H1 (cell line): ENCODE data around the gene OR2V1. TPM values are rescaled to one million over a fixed set of nuclear protein-coding genes. Genes with fewer than 3 reads are reported as not detected.

Experiments
- CTCF ChIA-PET: fragments of 300-600 bp; sonication (Branson Sonifier 250); formaldehyde crosslinking; loops from one replicate; lab custom pipeline; 2021; ENCODE audit not compliant: partially characterized antibody; lab: Charles Lee
- POLR2A ChIA-PET: fragments of 300-600 bp; sonication (Branson Sonifier 250); formaldehyde crosslinking; loops from one replicate; lab custom pipeline; 2021; ENCODE audit warnings: inconsistent platforms; ENCODE audit not compliant: partially characterized antibody; lab: Charles Lee
- DNase-seq, 2 experiments: peaks; one replicate each; pipeline versions ENCODE4 v3.0.0 to v3.0.0-alpha.2; 2010 to 2022; ENCODE audit warnings: low spot score in 2 of 2, low read depth in 1 of 2, mixed read lengths in 1 of 2
- FAIRE-seq: peaks from 2 replicates; lab custom pipeline; 2011; peaks lifted over from hg19 to GRCh38; lab: Jason Lieb, UNC
- H2AFZ ChIP-seq: 2 replicates; pipeline ENCODE4 v1.8.1; 2012; ENCODE audit warnings: low read length, inconsistent platforms
- H2AK5ac ChIP-seq: 2 replicates; pipeline ENCODE4 v1.6.1; 2013; ENCODE audit warnings: low read depth, low read length
- H2BK120ac ChIP-seq: replicated peaks from 2 replicates; pipeline ENCODE3; 2013; ENCODE audit warnings: low read depth, low read length, inconsistent platforms
- H2BK12ac ChIP-seq: 2 replicates; pipeline ENCODE4 v1.6.1; 2013; ENCODE audit warnings: low read depth, low read length
- H2BK15ac ChIP-seq: 2 replicates; pipeline ENCODE4 v1.6.1; 2013; ENCODE audit warnings: low read length
- H2BK20ac ChIP-seq: 2 replicates; pipeline ENCODE4 v1.6.1; 2013; ENCODE audit warnings: low read length
- H2BK5ac ChIP-seq: 2 replicates; pipeline ENCODE4 v1.6.1; 2013; ENCODE audit warnings: low read depth, low read length
- H3K14ac ChIP-seq: 2 replicates; pipeline ENCODE4 v1.6.1; 2013; ENCODE audit warnings: inconsistent platforms; ENCODE audit not compliant: insufficient read length
- H3K18ac ChIP-seq: 2 replicates; pipeline ENCODE4 v1.6.1; 2013; ENCODE audit warnings: low read length; ENCODE audit errors: extremely low read depth
- H3K23ac ChIP-seq: 2 replicates; pipeline ENCODE4 v1.6.1; 2013; ENCODE audit warnings: inconsistent platforms; ENCODE audit not compliant: insufficient read length
- H3K23me2 ChIP-seq: 2 replicates; pipeline ENCODE4 v1.6.1; 2013; ENCODE audit warnings: low read depth, low read length
- H3K27ac ChIP-seq: 2 replicates; pipeline ENCODE4 v1.6.1; 2011; ENCODE audit warnings: low read depth, low read length, inconsistent platforms
- H3K27me3 ChIP-seq, 4 experiments: replicated peaks in 1 of 4; 1 replicate in 1 of 4; 2 replicates in 3 of 4; pipeline versions ENCODE4 v1.6.1 to v1.8.1; 2011 to 2013; ENCODE audit warnings: low read length in 3 of 4, mild to moderate bottlenecking in 3 of 4, inconsistent platforms in 2 of 4, mixed read lengths in 2 of 4, moderate library complexity in 1 of 4; ENCODE audit not compliant: control insufficient read depth in 3 of 4, insufficient read depth in 3 of 4; ENCODE audit errors: extremely low read depth in 1 of 4
- H3K36me3 ChIP-seq, 4 experiments: 2 replicates each; pipeline versions ENCODE4 v1.6.1 to v1.8.1; 2011 to 2013; ENCODE audit warnings: mild to moderate bottlenecking in 4 of 4, low read length in 3 of 4, moderate library complexity in 2 of 4, control low read depth in 1 of 4, inconsistent platforms in 1 of 4; ENCODE audit not compliant: insufficient read depth in 4 of 4, control insufficient read depth in 2 of 4
- H3K4ac ChIP-seq: replicated peaks from 2 replicates; pipeline ENCODE3; 2013; ENCODE audit warnings: low read length, low read depth, mixed read lengths, inconsistent platforms; ENCODE audit not compliant: insufficient read length
- H3K4me1 ChIP-seq, 4 experiments: replicated peaks in 1 of 4; 1 replicate in 1 of 4; 2 replicates in 3 of 4; pipeline versions ENCODE4 v1.6.1 to v1.8.1; 2011 to 2013; ENCODE audit warnings: low read length in 3 of 4, inconsistent platforms in 2 of 4, mixed read lengths in 1 of 4; ENCODE audit not compliant: insufficient read depth in 4 of 4, control insufficient read depth in 3 of 4
- H3K4me2 ChIP-seq, 2 experiments: 2 replicates each; pipeline versions ENCODE4 v1.6.1 to v1.8.1; 2011 to 2013; ENCODE audit warnings: low read depth in 2 of 2, low read length in 2 of 2, control low read depth in 1 of 2, inconsistent platforms in 1 of 2, mild to moderate bottlenecking in 1 of 2; ENCODE audit not compliant: insufficient read depth in 1 of 2
- H3K4me3 ChIP-seq, 4 experiments: fragments of 200-600, 300-600 bp in 1 of 4; sonication (generic), shearing (Covaris generic), sonication (Bioruptor Twin) in 1 of 4; 2 replicates each; pipeline versions ENCODE4 v1.5.1 to v1.8.1; 2011 to 2016; ENCODE audit warnings: low read length in 4 of 4, low read depth in 3 of 4, control low read depth in 2 of 4, inconsistent platforms in 2 of 4, mild to moderate bottlenecking in 2 of 4, mixed read lengths in 1 of 4, moderate library complexity in 1 of 4; ENCODE audit not compliant: insufficient read depth in 2 of 4; ENCODE audit errors: extremely low read depth in 1 of 4
- H3K56ac ChIP-seq: replicated peaks from 2 replicates; pipeline ENCODE3; 2013; ENCODE audit warnings: low read depth, mild to moderate bottlenecking, mixed read lengths, low read length, inconsistent platforms; ENCODE audit not compliant: insufficient read length
- H3K79me1 ChIP-seq: 2 replicates; pipeline ENCODE4 v1.6.1; 2013; ENCODE audit warnings: low read depth, low read length, control low read depth
- H3K79me2 ChIP-seq, 2 experiments: 2 replicates each; pipeline versions ENCODE4 v1.6.1 to v1.8.1; 2012 to 2013; ENCODE audit warnings: low read length in 2 of 2, mild to moderate bottlenecking in 2 of 2, inconsistent platforms in 1 of 2; ENCODE audit not compliant: insufficient read depth in 2 of 2, control insufficient read depth in 1 of 2
- H3K9ac ChIP-seq, 4 experiments: replicated peaks in 1 of 4; 1 replicate in 1 of 4; 2 replicates in 3 of 4; pipeline versions ENCODE4 v1.6.1 to v1.8.1; 2011 to 2013; ENCODE audit warnings: low read depth in 3 of 4, low read length in 3 of 4, control low read depth in 2 of 4, mild to moderate bottlenecking in 2 of 4, moderate library complexity in 2 of 4, inconsistent platforms in 1 of 4; ENCODE audit errors: extremely low read depth in 1 of 4
- H3K9me3 ChIP-seq, 2 experiments: 2 replicates each; pipeline versions ENCODE4 v1.6.1 to v1.8.1; 2012 to 2013; ENCODE audit warnings: mild to moderate bottlenecking in 2 of 2, moderate library complexity in 2 of 2, control low read depth in 1 of 2, inconsistent platforms in 1 of 2, low read depth in 1 of 2, low read length in 1 of 2, mixed read lengths in 1 of 2; ENCODE audit not compliant: insufficient read depth in 2 of 2
- H4K20me1 ChIP-seq, 2 experiments: replicated peaks in 1 of 2; 2 replicates each; pipeline versions ENCODE3 to v1.8.1; 2011 to 2013; ENCODE audit warnings: inconsistent platforms in 2 of 2, low read length in 2 of 2, mild to moderate bottlenecking in 1 of 2; ENCODE audit not compliant: insufficient read depth in 2 of 2, control insufficient read depth in 1 of 2
- H4K5ac ChIP-seq: 2 replicates; pipeline ENCODE4 v1.6.1; 2013; ENCODE audit warnings: low read length, low read depth, mixed read lengths, inconsistent platforms; ENCODE audit not compliant: insufficient read length
- H4K8ac ChIP-seq: 2 replicates; pipeline ENCODE4 v1.8.0; 2013; ENCODE audit warnings: mild to moderate bottlenecking, moderate library complexity, low read length, inconsistent platforms; ENCODE audit not compliant: insufficient read depth; ENCODE audit errors: extremely low read depth
- H4K91ac ChIP-seq: replicated peaks from 2 replicates; pipeline ENCODE3; 2013; ENCODE audit warnings: low read length, mixed read lengths, inconsistent platforms; ENCODE audit not compliant: insufficient read length
- WGBS, 2 experiments: shearing (Covaris generic) in 1 of 2; methylation state at CpG; one replicate each; pipeline versions ENCODE4 v1.1.6 to v1.1.7; 2013 to 2015; ENCODE audit warnings: low lambda C conversion rate in 2 of 2, mixed read lengths in 2 of 2, inconsistent platforms in 1 of 2, low coverage in 1 of 2, missing lambda C conversion rate in 1 of 2; ENCODE audit not compliant: insufficient replicate concordance in 2 of 2, insufficient coverage in 1 of 2, insufficient read length in 1 of 2; ENCODE audit errors: extremely low coverage in 1 of 2, missing lambda C conversion rate in 1 of 2; 5-methylcytosine and 5-hydroxymethylcytosine counted together
- polyA plus RNA-seq, 7 experiments: library from polyadenylated mRNA; depleted of rRNA in 3 of 7; stranded (reverse) in 5 of 7; unstranded in 2 of 7; fragments of >200 nt in 5 of 7; fragments of 200-250 nt in 2 of 7; gene quantifications; 1 replicate in 5 of 7; 2 replicates in 1 of 7; 4 replicates in 1 of 7; pipeline versions ENCODE4 v1.2.1 to v1.2.3, GENCODE V29; 2011 to 2013; ENCODE audit warnings: missing spikeins in 2 of 7, mixed read lengths in 2 of 7
- total RNA-seq: library from RNA; stranded (reverse); fragmentation: NEBNext Ultra II Directional; extraction: Animal tissue kit (Norgen Biotek cat#: 25700); gene quantifications from 2 replicates; pipeline ENCODE4 v1.2.1, GENCODE V29; 2021

OR2V1 gene
- total and polyA plus RNA-seq, 2 of the 8 experiments (the other 6 are each of a cell fraction or from before 2014, with no cell fraction given): not detected

DNA sequence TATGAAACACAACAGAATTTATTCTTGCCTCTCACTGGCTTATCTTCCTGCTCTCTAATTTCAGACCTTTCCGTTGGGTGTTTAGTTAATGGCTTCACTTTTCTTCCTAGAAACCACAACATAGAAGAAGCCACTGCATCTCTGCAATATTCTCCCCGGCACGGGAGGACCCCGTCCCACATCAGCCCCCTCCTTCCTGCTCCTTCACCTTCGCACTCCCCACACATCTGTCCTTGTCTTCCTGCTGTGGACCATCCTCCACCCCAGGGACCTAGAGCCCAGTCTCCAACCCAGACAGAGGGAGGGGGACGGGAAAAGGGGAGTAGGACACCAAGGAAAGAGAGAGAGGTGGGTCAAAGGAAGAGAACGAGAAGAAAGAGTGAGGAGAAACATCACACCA, 1.4 kb downstream of the OR2V1 start:
- no peak overlapping the region for H3K56ac ChIP-seq
- H4K5ac ChIP-seq: no peak overlapping the region
- no peaks in the 10 kb centered on the region for H4K20me1 ChIP-seq
- H3K23ac ChIP-seq: no peak overlapping the region
- no peak overlapping the region for H3K14ac ChIP-seq
- H3K36me3 ChIP-seq: no peaks in the 10 kb centered on the region
- no peak overlapping the region for H2BK120ac ChIP-seq
- peaks cover 3% of the 10 kb centered on the region; the same call in 1 of the 2 replicates for H3K23me2 ChIP-seq
- H2BK15ac ChIP-seq: no peak overlapping the region
- H2AFZ ChIP-seq: no peak overlapping the region
- no peak overlapping the region for H3K18ac ChIP-seq
- FAIRE-seq: no peak
- H3K27ac ChIP-seq: no peak overlapping the region
- no peak overlapping the region for H2AK5ac ChIP-seq
- ChIA-PET CTCF (interaction anchor here (1.2 to 1.4 kb wide), 2 partner anchors 22 to 39 kb away, joined by 4 to 5 read pairs; no protein-coding TSS in a partner anchor), POLR2A (interaction anchor here (1.2 kb wide), 2 partner anchors 17 to 19 kb away, joined by 3 read pairs; no protein-coding TSS in a partner anchor)
- H3K9ac ChIP-seq: no peak overlapping the region
- H3K79me1 ChIP-seq: no peaks in the 10 kb centered on the region
- H2BK20ac ChIP-seq: no peak overlapping the region
- H3K27me3 ChIP-seq: 0 out of 7 replicates have a peak, but pooled peaks cover 0 to 3% (median 0%) of the 10 kb centered on the region in 4 experiments
- H3K4me3 ChIP-seq: no peak overlapping the region
- no peak overlapping the region for H3K4ac ChIP-seq
- no peak overlapping the region for H4K91ac ChIP-seq
- no peak overlapping the region for H3K4me2 ChIP-seq
- WGBS, 2 experiments: 81% methylated on average over 7 of the region's 7 CpGs; no CpG with 5 or more reads in 1 of the 2 experiments
- H2BK5ac ChIP-seq: no peak overlapping the region
- H3K79me2 ChIP-seq: no peaks in the 10 kb centered on the region
- no peak overlapping the region for H2BK12ac ChIP-seq
- DNase-seq: no peak
- no peaks in the 10 kb centered on the region; a peak in 1 of 7 replicates for H3K4me1 ChIP-seq
- H3K9me3 ChIP-seq: peaks cover 0 to 5% of the 10 kb centered on the region in 2 experiments; a peak in 1 of 4 replicates
- H4K8ac ChIP-seq: no peak overlapping the region
